Stimulated activated CD4-positive, alpha-beta T cell treated with anti-CD3 and anti-CD28 coated beads, Interleukin-4, amount 100 ng/mL, for 24 hours (primary cell): ENCODE data around the gene MED6.

ENCODE experiments used
- DNase-seq: peaks from one replicate; pipeline ENCODE4 v3.0.0-alpha.2; 2020

Gene MED6

GRCh38 chr14:70595443-70596185 is 4.8 kb downstream of the MED6 start:
- DNase-seq = no peak

GRCh38 chr14:70594461-70594860 is 6.0 kb downstream of the MED6 start:
- DNase-seq = no peak

DNA sequence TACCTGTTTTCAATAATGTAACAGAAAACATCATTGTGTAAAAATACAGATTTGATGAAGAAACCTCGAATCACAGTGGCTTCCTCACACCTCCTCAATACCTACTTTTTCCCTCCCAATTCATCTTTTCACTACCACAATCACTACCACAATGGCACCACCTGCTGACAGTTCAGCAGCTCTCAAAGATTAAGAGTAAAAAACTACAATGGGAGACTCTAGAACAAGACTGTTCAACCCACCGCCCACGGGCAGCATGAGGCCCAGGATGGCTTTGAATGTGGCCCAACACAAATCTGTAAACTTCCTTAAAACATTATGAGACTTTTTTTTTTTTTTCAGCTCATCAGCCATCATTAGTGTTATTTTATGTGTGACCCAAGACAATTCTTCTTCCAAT is 15.2 kb downstream of the MED6 start:
- DNase-seq = no peak

- DNase-seq = no peak
These were observed 23.6 kb downstream of the MED6 start for GRCh38 chr14:70576891-70577290.

GRCh38 chr14:70573050-70573449 is 27.4 kb downstream of the MED6 start:
- no peak for DNase-seq

GRCh38 chr14:70571139-70571538 is 29.3 kb downstream of the MED6 start:
- no peak for DNase-seq

GRCh38 chr14:70567791-70568190 is 32.7 kb downstream of the MED6 start:
- DNase-seq = no peak

GRCh38 chr14:70563869-70564268 is 36.6 kb downstream of the MED6 start:
- DNase-seq = no peak

DNA sequence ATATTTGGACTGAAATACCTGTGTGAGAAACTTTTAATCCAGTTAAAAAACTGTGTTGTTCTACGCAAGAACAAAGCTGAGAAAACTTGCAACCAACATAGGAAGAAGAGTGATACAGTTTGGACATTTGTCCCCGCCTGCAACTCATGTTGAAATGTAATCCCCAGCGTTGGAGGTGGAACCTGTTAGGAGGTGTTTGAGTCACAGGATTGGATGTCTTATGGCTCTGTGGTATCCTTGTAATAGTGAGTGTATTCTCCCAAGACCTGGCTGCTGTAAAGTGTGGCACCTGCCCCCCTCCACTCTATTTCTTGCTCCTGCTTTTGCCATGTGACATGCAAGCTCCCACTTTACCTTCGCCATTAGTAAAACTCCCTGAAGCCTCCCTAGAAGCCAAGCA is 37.0 kb downstream of the MED6 start:
- no peak for DNase-seq

DNA sequence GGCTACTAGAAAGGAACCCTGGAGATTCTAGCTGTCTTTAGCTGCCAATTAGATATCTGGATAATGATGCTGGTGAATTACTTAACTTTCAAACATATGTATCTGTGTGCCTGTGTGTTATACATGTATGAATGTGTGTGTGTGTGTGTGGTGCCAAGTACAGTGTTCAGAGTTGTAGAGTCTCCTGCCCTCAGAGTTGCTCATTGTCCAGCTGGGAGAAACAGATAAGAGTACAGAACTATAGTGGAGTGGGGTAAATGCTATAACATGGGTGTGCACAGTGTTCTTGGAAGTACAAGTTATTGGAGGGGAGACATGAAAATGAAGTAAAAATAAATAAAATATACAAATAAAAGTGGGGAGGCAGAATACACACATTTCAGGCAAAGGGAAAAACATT is 42.1 kb downstream of the MED6 start:
- DNase-seq = no peak

GRCh38 chr14:70555890-70556289 is 44.6 kb downstream of the MED6 start:
- no peak for DNase-seq

- no peak for DNase-seq
These were observed 62.4 kb downstream of the MED6 start for GRCh38 chr14:70538087-70538486.

DNA sequence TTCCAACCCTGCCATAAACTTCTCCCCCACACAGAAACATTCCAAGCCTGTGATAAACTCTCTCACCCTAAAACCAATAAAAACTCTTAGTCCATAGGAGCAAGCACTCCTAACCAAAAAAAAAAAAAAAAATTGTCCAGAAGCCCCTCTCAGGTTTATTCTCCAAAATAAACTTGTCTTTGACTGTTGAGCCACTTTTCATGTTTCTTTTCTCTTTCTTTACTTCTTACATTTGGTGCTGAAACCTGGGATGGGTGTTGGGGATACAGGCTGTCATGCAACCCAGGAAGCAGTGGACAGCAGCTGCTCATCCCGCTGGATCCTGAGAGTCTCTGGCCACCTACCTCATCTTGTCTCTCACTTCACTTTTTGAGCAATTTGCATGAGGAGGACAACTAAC is 63.6 kb downstream of the MED6 start:
- no peak for DNase-seq

DNA sequence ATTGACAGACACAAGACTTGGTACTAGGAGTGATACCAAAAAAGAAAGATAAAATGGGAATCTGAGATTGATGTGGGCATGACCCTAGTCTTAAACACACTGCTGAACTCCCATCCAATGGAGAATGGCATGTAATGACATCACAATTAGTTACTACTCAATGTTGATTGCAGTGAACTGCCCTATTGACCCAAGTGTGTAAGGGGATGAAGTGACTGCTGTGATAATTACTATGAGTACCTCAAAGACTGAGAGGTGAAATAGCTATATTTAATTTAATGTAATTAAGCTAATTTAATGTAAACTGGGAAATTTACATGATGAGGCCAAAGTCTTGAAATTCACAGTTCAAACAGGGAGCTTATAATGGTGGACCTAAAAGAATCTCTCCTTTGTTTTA is 65.6 kb downstream of the MED6 start, which contains the start of gene ADAM20:
TSS of gene ADAM20 (minus strand) at position 101 of the 400 bp plus-strand sequence. CDS start 10,247 bp downstream, outside the sequence.
- DNase-seq = no peak
